Stomach (tissue), 4 donors: ENCODE results near the gene DDN.

Source experiments
- POLR2A ChIP-seq, 4 donors: fragments of 450-650 bp; IDR thresholded peaks; one replicate each; pipeline ENCODE4 v1.6.1; 2016; ENCODE audit warnings: antibody characterized with exemption in 4 of 4, control low read depth in 2 of 4, mild to moderate bottlenecking in 1 of 4, moderate library complexity in 1 of 4
- POLR2AphosphoS5 ChIP-seq, 3 donors: sonication (generic); formaldehyde crosslinking; IDR thresholded peaks; one replicate each; pipeline ENCODE4 v1.6.1; 2016; ENCODE audit warnings: antibody characterized with exemption in 3 of 3
- TF ChIP-seq, protein P1 (sequence below), 7 experiments: fragments of 450-650 bp in 4 of 7; fragments of 200-600 bp in 3 of 7; sonication (generic) in 3 of 7; IDR thresholded peaks; one replicate each; pipeline ENCODE4 v1.5.1; 2016 to 2019; ENCODE audit warnings: antibody characterized with exemption in 7 of 7, control low read depth in 2 of 7, mild to moderate bottlenecking in 1 of 7

GRCh38 chr12:48947727-48948126 is 51.4 kb downstream of the DDN start:
- TF ChIP-seq POLR2A (IDR thresholded peaks at IDR 0.05) (no peak), POLR2AphosphoS5 (IDR thresholded peaks at IDR 0.05) (no peak)
- TF ChIP-seq, protein P1, sequence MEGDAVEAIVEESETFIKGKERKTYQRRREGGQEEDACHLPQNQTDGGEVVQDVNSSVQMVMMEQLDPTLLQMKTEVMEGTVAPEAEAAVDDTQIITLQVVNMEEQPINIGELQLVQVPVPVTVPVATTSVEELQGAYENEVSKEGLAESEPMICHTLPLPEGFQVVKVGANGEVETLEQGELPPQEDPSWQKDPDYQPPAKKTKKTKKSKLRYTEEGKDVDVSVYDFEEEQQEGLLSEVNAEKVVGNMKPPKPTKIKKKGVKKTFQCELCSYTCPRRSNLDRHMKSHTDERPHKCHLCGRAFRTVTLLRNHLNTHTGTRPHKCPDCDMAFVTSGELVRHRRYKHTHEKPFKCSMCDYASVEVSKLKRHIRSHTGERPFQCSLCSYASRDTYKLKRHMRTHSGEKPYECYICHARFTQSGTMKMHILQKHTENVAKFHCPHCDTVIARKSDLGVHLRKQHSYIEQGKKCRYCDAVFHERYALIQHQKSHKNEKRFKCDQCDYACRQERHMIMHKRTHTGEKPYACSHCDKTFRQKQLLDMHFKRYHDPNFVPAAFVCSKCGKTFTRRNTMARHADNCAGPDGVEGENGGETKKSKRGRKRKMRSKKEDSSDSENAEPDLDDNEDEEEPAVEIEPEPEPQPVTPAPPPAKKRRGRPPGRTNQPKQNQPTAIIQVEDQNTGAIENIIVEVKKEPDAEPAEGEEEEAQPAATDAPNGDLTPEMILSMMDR (IDR thresholded peaks at IDR 0.05) = no peak
